ENCODE measurements around the gene SCAMP5. TPM values are rescaled to one million over a fixed set of nuclear protein-coding genes. Genes with fewer than 3 reads are reported as not detected.

SCAMP5 gene
- polyA plus RNA-seq, 1 experiment: 2.1 TPM

- DNase-seq (ENCODE audit: low read depth, low spot score): no peak
- CTCF ChIA-PET: interaction anchor here (0.6 to 4.2 kb wide), 12 partner anchors 8 to 269 kb away, joined by 3 to 63 read pairs (median 7); partner anchors contain the start of gene C15orf39
- Histone ChIP-seq H3K27ac (ENCODE audit: low read depth, low read length) (no peak overlapping the region), H3K4me3 (ENCODE audit: low read depth, low read length) (no peak overlapping the region), H3K9me3 (ENCODE audit: control insufficient read depth, insufficient read depth, low read length) (no peaks in the 10 kb centered on the region), H3K27me3 (ENCODE audit: control insufficient read depth, insufficient read depth, low read length) (no peaks in the 10 kb centered on the region)
- no peak for TF ChIP-seq CTCF (IDR thresholded peaks at IDR 0.05; ENCODE audit: low read depth, low read length)
- POLR2A ChIA-PET: interaction anchor here (0.7 to 1.7 kb wide), 4 partner anchors 14 to 178 kb away, joined by 3 to 10 read pairs (median 4); partner anchors contain the start of gene C15orf39
These were observed 34.7 kb downstream of the SCAMP5 start for GRCh38 chr15:75030023-75030413.

- ChIA-PET CTCF (interaction anchor here (0.5 to 4.2 kb wide), 5 partner anchors 13 to 178 kb away, joined by 3 to 63 read pairs (median 20); partner anchors contain the start of gene C15orf39), POLR2A (interaction anchor here (1.7 kb wide), 1 partner anchor 13 kb away, joined by 10 read pairs; no protein-coding TSS in a partner anchor)
- Histone ChIP-seq H3K27ac (ENCODE audit: low read depth, low read length) (no peak overlapping the region), H3K27me3 (ENCODE audit: control insufficient read depth, insufficient read depth, low read length) (no peaks in the 10 kb centered on the region), H3K9me3 (ENCODE audit: control insufficient read depth, insufficient read depth, low read length) (no peaks in the 10 kb centered on the region), H3K4me3 (ENCODE audit: low read depth, low read length) (no peak overlapping the region)
- no peak for DNase-seq (ENCODE audit: low read depth, low spot score)
- TF ChIP-seq CTCF (IDR thresholded peaks at IDR 0.05; ENCODE audit: low read depth, low read length): no peak
These were observed 35.1 kb downstream of the SCAMP5 start for GRCh38 chr15:75030424-75030823.

DNA sequence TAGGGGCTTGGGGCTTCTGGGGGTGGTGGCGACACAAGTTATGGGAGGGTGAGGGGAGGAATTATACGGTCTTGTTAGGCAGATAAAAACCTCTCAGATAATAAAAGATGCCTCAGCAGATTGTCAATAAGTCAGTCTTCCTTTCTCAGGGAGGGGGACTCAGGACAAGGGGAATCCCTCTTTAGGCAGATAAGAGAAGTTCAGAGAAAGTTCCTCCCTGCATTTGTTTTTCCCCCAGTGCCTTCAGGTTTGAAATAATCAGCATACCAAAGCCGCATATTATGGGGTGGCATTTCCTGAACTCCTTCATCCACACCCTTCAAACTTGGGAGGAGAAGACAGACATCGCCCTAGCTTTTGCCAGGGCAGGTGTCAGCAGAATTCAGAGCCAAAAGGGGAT, 36.5 kb downstream of the SCAMP5 start:
- ChIA-PET CTCF (interaction anchor here (3.6 to 4.2 kb wide), 2 partner anchors 12 to 172 kb away, joined by 25 to 63 read pairs; no protein-coding TSS in a partner anchor), POLR2A (no interaction called here)
- TF ChIP-seq CTCF (IDR thresholded peaks at IDR 0.05; ENCODE audit: low read depth, low read length): no peak
- H3K27ac ChIP-seq (ENCODE audit: low read depth, low read length): no peak overlapping the region
- no peaks in the 10 kb centered on the region for H3K27me3 ChIP-seq (ENCODE audit: control insufficient read depth, insufficient read depth, low read length)
- H3K9me3 ChIP-seq (ENCODE audit: control insufficient read depth, insufficient read depth, low read length): no peaks in the 10 kb centered on the region
- H3K4me3 ChIP-seq (ENCODE audit: low read depth, low read length): no peak overlapping the region
- no peak for DNase-seq (ENCODE audit: low read depth, low spot score)

DNA sequence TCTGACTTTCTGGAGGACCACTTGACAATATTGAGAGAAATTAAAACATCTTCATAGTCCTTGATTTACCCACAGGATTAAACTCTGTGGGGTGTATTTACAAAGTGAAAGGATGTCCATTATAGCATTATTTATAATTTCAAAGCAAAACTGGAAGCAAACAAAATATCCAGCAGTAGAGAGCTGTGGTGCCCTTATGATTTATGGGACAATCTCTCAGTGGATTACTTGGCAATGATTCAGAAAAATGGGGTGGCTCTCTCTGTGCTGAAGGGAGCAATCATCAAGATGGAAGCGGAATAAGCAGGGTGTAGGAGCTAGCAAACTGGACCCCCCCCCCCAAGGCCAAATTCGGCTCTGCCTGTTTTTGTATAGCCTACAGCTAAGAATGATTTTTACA, 37.0 kb downstream of the SCAMP5 start:
- DNase-seq (ENCODE audit: low read depth, low spot score): no peak
- TF ChIP-seq CTCF (IDR thresholded peaks at IDR 0.05; ENCODE audit: low read depth, low read length): no peak
- ChIA-PET CTCF (interaction anchor here (4.2 kb wide), 1 partner anchor 11 kb away, joined by 25 read pairs; no protein-coding TSS in a partner anchor), POLR2A (interaction anchor here (0.6 kb wide), 1 partner anchor 330 kb away, joined by 3 read pairs; no protein-coding TSS in a partner anchor)
- no peak overlapping the region for H3K27ac ChIP-seq (ENCODE audit: low read depth, low read length)
- H3K27me3 ChIP-seq (ENCODE audit: control insufficient read depth, insufficient read depth, low read length): no peaks in the 10 kb centered on the region
- no peaks in the 10 kb centered on the region for H3K9me3 ChIP-seq (ENCODE audit: control insufficient read depth, insufficient read depth, low read length)
- H3K4me3 ChIP-seq (ENCODE audit: low read depth, low read length): no peak overlapping the region

- no peak for TF ChIP-seq CTCF (IDR thresholded peaks at IDR 0.05; ENCODE audit: low read depth, low read length)
- no peaks in the 10 kb centered on the region for H3K9me3 ChIP-seq (ENCODE audit: control insufficient read depth, insufficient read depth, low read length)
- CTCF ChIA-PET: interaction anchor here (2.3 kb wide), 1 partner anchor 10 kb away, joined by 7 read pairs; no protein-coding TSS in a partner anchor
- POLR2A ChIA-PET: no interaction called here
- H3K27me3 ChIP-seq (ENCODE audit: control insufficient read depth, insufficient read depth, low read length): no peaks in the 10 kb centered on the region
- DNase-seq (ENCODE audit: low read depth, low spot score): no peak
- no peak overlapping the region for H3K4me3 ChIP-seq (ENCODE audit: low read depth, low read length)
- no peak overlapping the region for H3K27ac ChIP-seq (ENCODE audit: low read depth, low read length)
These were observed 38.4 kb downstream of the SCAMP5 start for GRCh38 chr15:75033809-75034208.

All from AG04450 (cell line).